Keratinocyte (primary cell): ENCODE data around the gene PLSCR1.

ENCODE experiments used
- CTCF ChIP-seq, 3 experiments: IDR thresholded peaks in 1 of 3; conservative IDR thresholded peaks in 1 of 3; optimal IDR thresholded peaks in 1 of 3; 2 replicates in 2 of 3; 3 replicates in 1 of 3; pipeline versions ENCODE3 to v1.5.1; 2011; ENCODE audit warnings: low read length in 3 of 3, mild to moderate bottlenecking in 3 of 3, moderate library complexity in 2 of 3, control low read depth in 1 of 3, inconsistent platforms in 1 of 3; ENCODE audit not compliant: insufficient read depth in 2 of 3; ENCODE audit errors: extremely low read depth in 1 of 3
- EZH2 ChIP-seq: IDR thresholded peaks from one replicate; pipeline ENCODE4 v1.6.1; 2012; ENCODE audit warnings: inconsistent platforms, mild to moderate bottlenecking, low read length, moderate library complexity

GRCh38 chr3:146537603-146538002, 6.8 kb downstream of the PLSCR1 start:
- no peak for TF ChIP-seq CTCF (optimal IDR thresholded peaks at IDR 0.05 in 1 of 3, IDR thresholded peaks at IDR 0.05 in 1 of 3, conservative IDR thresholded peaks at IDR 0.05 in 1 of 3; ENCODE audit: extremely low read depth in 1 of 3, insufficient read depth in 2 of 3, low read length in 3 of 3)
- no peak for TF ChIP-seq EZH2
